Lung (tissue), 12 donors: ENCODE data around the gene PIGT. TPM values are rescaled to one million over a fixed set of nuclear protein-coding genes. Genes with fewer than 3 reads are reported as not detected.

ENCODE experiments used
- ATAC-seq: fragments of 200-7000 bp; cut with Tn5 transposase; one replicate; pipeline ENCODE4 v1.9.1; 2020; ENCODE audit warnings: moderate number of reproducible peaks; ENCODE audit not compliant: insufficient read depth, low FRiP score
- DNase-seq, 3 donors: peaks; one replicate each; pipeline ENCODE4 v3.0.0-alpha.2; 2013 to 2017
- H3K27ac ChIP-seq, 2 donors: one replicate each; pipeline ENCODE4 v1.5.1; 2013; ENCODE audit warnings: mild to moderate bottlenecking in 2 of 2, moderate library complexity in 2 of 2, control low read depth in 1 of 2, inconsistent platforms in 1 of 2, low read depth in 1 of 2, low read length in 1 of 2
- H3K27me3 ChIP-seq, 3 donors: one replicate each; pipeline ENCODE4 v1.5.1; 2013; ENCODE audit warnings: low read length in 2 of 3; ENCODE audit not compliant: control insufficient read depth in 3 of 3, insufficient read depth in 3 of 3
- H3K36me3 ChIP-seq, 4 donors: one replicate each; pipeline ENCODE4 v1.5.1; 2013; ENCODE audit warnings: low read length in 4 of 4, mild to moderate bottlenecking in 1 of 4, moderate library complexity in 1 of 4; ENCODE audit not compliant: control insufficient read depth in 4 of 4, insufficient read depth in 4 of 4
- H3K4me1 ChIP-seq, 5 donors: one replicate each; pipeline ENCODE4 v1.5.1; 2013; ENCODE audit warnings: low read length in 5 of 5, mild to moderate bottlenecking in 2 of 5, moderate library complexity in 1 of 5; ENCODE audit not compliant: control insufficient read depth in 5 of 5, insufficient read depth in 5 of 5
- H3K4me3 ChIP-seq: one replicate; pipeline ENCODE4 v1.5.1; 2013; ENCODE audit warnings: mild to moderate bottlenecking, control low read depth, moderate library complexity
- H3K9ac ChIP-seq, 2 donors: one replicate each; pipeline ENCODE4 v1.5.1; 2013; ENCODE audit warnings: low read length in 2 of 2, control low read depth in 1 of 2; ENCODE audit not compliant: insufficient read depth in 1 of 2
- H3K9me3 ChIP-seq, 4 donors: one replicate each; pipeline ENCODE4 v1.5.1; 2013; ENCODE audit warnings: low read length in 3 of 4, mild to moderate bottlenecking in 1 of 4, moderate library complexity in 1 of 4; ENCODE audit not compliant: control insufficient read depth in 4 of 4, insufficient read depth in 3 of 4
- CTCF ChIP-seq: IDR thresholded peaks from 2 replicates; pipeline ENCODE4 v1.5.1; 2012; ENCODE audit warnings: mild to moderate bottlenecking; ENCODE audit errors: control extremely low read depth, extremely low read depth
- WGBS, 2 donors: extraction: QIAGEN DNeasy Blood & Tissue Kit; methylation state at CpG; one replicate each; pipeline ENCODE4 v1.1.7; 2013; 5-methylcytosine and 5-hydroxymethylcytosine counted together
- polyA plus RNA-seq, 2 donors: library from polyadenylated mRNA; stranded (reverse); fragments of 200-250 nt; gene quantifications; one replicate each; pipeline ENCODE4 v1.2.1, GENCODE V29; 2013
- total RNA-seq, 2 donors: library from RNA; depleted of rRNA in 1 of 2; stranded (reverse); fragments of >200 nt in 1 of 2; gene quantifications; one replicate each; pipeline ENCODE4 v1.2.1, GENCODE V29; 2014 to 2021
- donor health status: control.
- donor health status: control.
- donor health status: Bipolar disorder and iron deficiency.
- donor health status: healthy.
- donor health status: DM: yes; HTN: yes; CAD: no.

Gene PIGT
- total and polyA plus RNA-seq, 4 donors, result 33.6 to 107 (median 72.3) TPM

GRCh38 chr20:45400346-45401031 is 15.5 kb upstream of the PIGT start:
- peaks cover 0 to 5% (median 1%) of the 10 kb centered on the region in 4 donors for H3K9me3 ChIP-seq
- WGBS, 2 donors, result 97 to 99% methylated on average over 6 of the region's 6 CpGs
- H3K27me3 ChIP-seq, result peaks cover 0 to 12% (median 10%) of the 10 kb centered on the region in 3 donors
- no peaks in the 10 kb centered on the region for H3K36me3 ChIP-seq
- peaks cover 0 to 2% (median 0%) of the 10 kb centered on the region in 5 donors for H3K4me1 ChIP-seq
- TF ChIP-seq CTCF, result no peak
- H3K9ac ChIP-seq, result no peak overlapping the region
- no peak overlapping the region for H3K27ac ChIP-seq
- ATAC-seq, result no peak
- DNase-seq, result no peak
- H3K4me3 ChIP-seq, result no peak overlapping the region

GRCh38 chr20:45402946-45403345 is 13.0 kb upstream of the PIGT start:
- Histone ChIP-seq H3K27ac (no peak overlapping the region), H3K9me3 (peaks cover 0 to 5% (median 1%) of the 10 kb centered on the region in 4 donors), H3K4me3 (no peak overlapping the region), H3K4me1 (peaks cover 0 to 19% (median 3%) of the 10 kb centered on the region in 5 donors), H3K9ac (no peak overlapping the region), H3K27me3 (peaks cover 0 to 26% (median 21%) of the 10 kb centered on the region in 3 donors), H3K36me3 (no peaks in the 10 kb centered on the region)
- ATAC-seq, result no peak
- WGBS, 2 donors, result 100% methylated on average over 1 of the region's 1 CpG
- no peak for TF ChIP-seq CTCF
- DNase-seq, result no peak

- H3K27ac ChIP-seq, result no peak overlapping the region
- no peak overlapping the region for H3K4me3 ChIP-seq
- no peak for DNase-seq
- peaks cover 0 to 30% (median 21%) of the 10 kb centered on the region in 3 donors for H3K27me3 ChIP-seq
- no peak for TF ChIP-seq CTCF
- H3K9me3 ChIP-seq, result peaks cover 0 to 5% (median 1%) of the 10 kb centered on the region in 4 donors
- peaks cover 0 to 19% (median 4%) of the 10 kb centered on the region in 5 donors for H3K4me1 ChIP-seq
- no peak for ATAC-seq
- no peaks in the 10 kb centered on the region for H3K36me3 ChIP-seq
- 81 to 83% methylated on average over 1 of the region's 1 CpG for WGBS, 2 donors
- no peak overlapping the region for H3K9ac ChIP-seq
These were observed 11.5 kb upstream of the PIGT start for GRCh38 chr20:45404438-45404837.
